ENCODE results near the gene CA10.

DNA sequence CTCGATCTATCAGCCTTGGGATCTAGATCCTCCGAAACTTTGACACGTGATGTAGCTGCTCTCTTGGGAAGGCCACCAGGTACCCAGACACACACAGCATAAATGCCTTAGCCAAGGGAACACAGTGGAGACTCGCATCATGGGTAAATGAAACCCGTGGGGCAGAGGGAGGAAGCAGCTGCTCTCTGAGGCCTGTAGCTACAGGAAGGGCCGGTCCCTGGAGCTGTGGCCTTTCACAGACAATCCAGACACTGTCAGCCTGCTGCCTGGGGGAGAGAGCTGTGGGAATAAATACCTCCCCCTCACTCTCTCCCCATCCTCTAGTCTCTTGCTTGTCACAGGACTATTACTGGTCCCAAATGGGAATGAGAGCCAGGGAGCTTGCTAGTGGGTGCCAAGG is 546.9 kb downstream of the CA10 start:
- TF ChIP-seq, protein P1, sequence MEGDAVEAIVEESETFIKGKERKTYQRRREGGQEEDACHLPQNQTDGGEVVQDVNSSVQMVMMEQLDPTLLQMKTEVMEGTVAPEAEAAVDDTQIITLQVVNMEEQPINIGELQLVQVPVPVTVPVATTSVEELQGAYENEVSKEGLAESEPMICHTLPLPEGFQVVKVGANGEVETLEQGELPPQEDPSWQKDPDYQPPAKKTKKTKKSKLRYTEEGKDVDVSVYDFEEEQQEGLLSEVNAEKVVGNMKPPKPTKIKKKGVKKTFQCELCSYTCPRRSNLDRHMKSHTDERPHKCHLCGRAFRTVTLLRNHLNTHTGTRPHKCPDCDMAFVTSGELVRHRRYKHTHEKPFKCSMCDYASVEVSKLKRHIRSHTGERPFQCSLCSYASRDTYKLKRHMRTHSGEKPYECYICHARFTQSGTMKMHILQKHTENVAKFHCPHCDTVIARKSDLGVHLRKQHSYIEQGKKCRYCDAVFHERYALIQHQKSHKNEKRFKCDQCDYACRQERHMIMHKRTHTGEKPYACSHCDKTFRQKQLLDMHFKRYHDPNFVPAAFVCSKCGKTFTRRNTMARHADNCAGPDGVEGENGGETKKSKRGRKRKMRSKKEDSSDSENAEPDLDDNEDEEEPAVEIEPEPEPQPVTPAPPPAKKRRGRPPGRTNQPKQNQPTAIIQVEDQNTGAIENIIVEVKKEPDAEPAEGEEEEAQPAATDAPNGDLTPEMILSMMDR (IDR thresholded peaks at IDR 0.05; ENCODE audit: insufficient read depth, low read length), result no peak
- TF ChIP-seq, protein P2, sequence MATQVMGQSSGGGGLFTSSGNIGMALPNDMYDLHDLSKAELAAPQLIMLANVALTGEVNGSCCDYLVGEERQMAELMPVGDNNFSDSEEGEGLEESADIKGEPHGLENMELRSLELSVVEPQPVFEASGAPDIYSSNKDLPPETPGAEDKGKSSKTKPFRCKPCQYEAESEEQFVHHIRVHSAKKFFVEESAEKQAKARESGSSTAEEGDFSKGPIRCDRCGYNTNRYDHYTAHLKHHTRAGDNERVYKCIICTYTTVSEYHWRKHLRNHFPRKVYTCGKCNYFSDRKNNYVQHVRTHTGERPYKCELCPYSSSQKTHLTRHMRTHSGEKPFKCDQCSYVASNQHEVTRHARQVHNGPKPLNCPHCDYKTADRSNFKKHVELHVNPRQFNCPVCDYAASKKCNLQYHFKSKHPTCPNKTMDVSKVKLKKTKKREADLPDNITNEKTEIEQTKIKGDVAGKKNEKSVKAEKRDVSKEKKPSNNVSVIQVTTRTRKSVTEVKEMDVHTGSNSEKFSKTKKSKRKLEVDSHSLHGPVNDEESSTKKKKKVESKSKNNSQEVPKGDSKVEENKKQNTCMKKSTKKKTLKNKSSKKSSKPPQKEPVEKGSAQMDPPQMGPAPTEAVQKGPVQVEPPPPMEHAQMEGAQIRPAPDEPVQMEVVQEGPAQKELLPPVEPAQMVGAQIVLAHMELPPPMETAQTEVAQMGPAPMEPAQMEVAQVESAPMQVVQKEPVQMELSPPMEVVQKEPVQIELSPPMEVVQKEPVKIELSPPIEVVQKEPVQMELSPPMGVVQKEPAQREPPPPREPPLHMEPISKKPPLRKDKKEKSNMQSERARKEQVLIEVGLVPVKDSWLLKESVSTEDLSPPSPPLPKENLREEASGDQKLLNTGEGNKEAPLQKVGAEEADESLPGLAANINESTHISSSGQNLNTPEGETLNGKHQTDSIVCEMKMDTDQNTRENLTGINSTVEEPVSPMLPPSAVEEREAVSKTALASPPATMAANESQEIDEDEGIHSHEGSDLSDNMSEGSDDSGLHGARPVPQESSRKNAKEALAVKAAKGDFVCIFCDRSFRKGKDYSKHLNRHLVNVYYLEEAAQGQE (IDR thresholded peaks at IDR 0.05; ENCODE audit: insufficient replicate concordance, low read depth), result no peak

Measured in HL-60 (cell line).